ENCODE data around the gene SCLT1. TPM values are rescaled to one million over a fixed set of nuclear protein-coding genes. Genes with fewer than 3 reads are reported as not detected.

Gene SCLT1
- total RNA-seq, 1 experiment from 2014 or later: 24.1 TPM

DNA sequence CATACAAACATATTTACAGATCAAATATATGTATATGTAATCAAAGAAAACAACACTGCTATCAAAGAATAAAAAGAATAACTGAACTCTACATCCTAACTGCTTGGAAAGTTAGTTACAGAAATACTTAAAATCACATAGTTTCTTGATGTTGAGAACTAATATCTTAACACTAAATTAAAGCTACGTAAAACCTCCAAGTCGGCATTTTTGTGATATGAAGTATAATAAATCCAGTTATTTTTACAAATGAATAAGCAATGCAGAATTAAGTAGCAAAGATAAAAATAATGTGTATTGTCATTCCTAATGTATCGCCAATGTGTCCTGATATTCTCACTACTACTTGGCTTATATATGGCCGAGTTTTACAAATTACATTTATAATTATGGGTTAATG lies 215.4 kb downstream of the SCLT1 start:
- H3K27ac ChIP-seq (ENCODE audit: low read depth, low read length, poor library complexity, severe bottlenecking): no peak overlapping the region
- intact Hi-C loops (cut with micrococcal nuclease; ENCODE audit: unreplicated experiment): no loop called here
- TF ChIP-seq, protein P1, sequence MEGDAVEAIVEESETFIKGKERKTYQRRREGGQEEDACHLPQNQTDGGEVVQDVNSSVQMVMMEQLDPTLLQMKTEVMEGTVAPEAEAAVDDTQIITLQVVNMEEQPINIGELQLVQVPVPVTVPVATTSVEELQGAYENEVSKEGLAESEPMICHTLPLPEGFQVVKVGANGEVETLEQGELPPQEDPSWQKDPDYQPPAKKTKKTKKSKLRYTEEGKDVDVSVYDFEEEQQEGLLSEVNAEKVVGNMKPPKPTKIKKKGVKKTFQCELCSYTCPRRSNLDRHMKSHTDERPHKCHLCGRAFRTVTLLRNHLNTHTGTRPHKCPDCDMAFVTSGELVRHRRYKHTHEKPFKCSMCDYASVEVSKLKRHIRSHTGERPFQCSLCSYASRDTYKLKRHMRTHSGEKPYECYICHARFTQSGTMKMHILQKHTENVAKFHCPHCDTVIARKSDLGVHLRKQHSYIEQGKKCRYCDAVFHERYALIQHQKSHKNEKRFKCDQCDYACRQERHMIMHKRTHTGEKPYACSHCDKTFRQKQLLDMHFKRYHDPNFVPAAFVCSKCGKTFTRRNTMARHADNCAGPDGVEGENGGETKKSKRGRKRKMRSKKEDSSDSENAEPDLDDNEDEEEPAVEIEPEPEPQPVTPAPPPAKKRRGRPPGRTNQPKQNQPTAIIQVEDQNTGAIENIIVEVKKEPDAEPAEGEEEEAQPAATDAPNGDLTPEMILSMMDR (conservative IDR thresholded peaks at IDR 0.05; ENCODE audit: low read depth, low read length): no peak
- TF ChIP-seq EZH2 (IDR thresholded peaks at IDR 0.05; ENCODE audit: borderline replicate concordance, low read depth, low read length, poor library complexity, severe bottlenecking): no peak
- DNase-seq (ENCODE audit: low spot score): no peak
- CTCF ChIA-PET: no interaction called here
- BruUV-seq (replicated peaks): no TSS peak
- no peaks in the 10 kb centered on the region for H3K27me3 ChIP-seq (replicated peaks; ENCODE audit: insufficient read depth, low read depth, low read length, poor library complexity)
- no peaks in the 10 kb centered on the region for H3K9me3 ChIP-seq (ENCODE audit: low read depth, low read length, poor library complexity, severe bottlenecking)
- no peak overlapping the region for H3K4me3 ChIP-seq (ENCODE audit: low read depth, low read length, poor library complexity, severe bottlenecking)
- peaks cover under 1% of the 10 kb centered on the region for H3K36me3 ChIP-seq (ENCODE audit: insufficient read depth, low read length, poor library complexity, severe bottlenecking)
- POLR2A ChIA-PET (ENCODE audit: low non-redundant PET): no interaction called here
- H3K4me1 ChIP-seq (ENCODE audit: insufficient read depth, low read length, poor library complexity, severe bottlenecking): peaks cover 7% of the 10 kb centered on the region

DNA sequence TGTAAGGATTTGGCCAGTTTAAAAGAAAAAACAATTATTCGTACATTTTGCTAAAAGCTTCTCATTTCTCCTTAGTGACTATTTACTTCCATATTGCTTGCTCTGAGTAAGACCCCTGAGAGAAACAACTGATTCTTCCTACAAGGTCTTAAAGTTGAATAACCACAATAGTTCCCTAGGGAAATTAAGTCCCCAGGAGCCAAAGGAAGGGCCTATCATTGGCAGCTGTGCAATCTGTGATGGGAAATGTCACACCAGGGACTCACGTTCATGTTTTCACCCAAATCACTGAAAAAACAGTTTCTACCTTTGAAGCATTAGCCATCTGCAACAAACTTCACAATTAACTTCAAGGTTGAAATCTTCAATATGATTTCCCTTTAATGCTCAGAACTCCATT lies 217.1 kb downstream of the SCLT1 start:
- BruUV-seq (replicated peaks): no TSS peak
- TF ChIP-seq EZH2 (IDR thresholded peaks at IDR 0.05; ENCODE audit: borderline replicate concordance, low read depth, low read length, poor library complexity, severe bottlenecking): no peak
- TF ChIP-seq, protein P1 (conservative IDR thresholded peaks at IDR 0.05; ENCODE audit: low read depth, low read length): no peak
- Histone ChIP-seq H3K27ac (ENCODE audit: low read depth, low read length, poor library complexity, severe bottlenecking) (no peak overlapping the region), H3K4me1 (ENCODE audit: insufficient read depth, low read length, poor library complexity, severe bottlenecking) (peaks cover 7% of the 10 kb centered on the region), H3K4me3 (ENCODE audit: low read depth, low read length, poor library complexity, severe bottlenecking) (no peak overlapping the region), H3K9me3 (ENCODE audit: low read depth, low read length, poor library complexity, severe bottlenecking) (no peaks in the 10 kb centered on the region), H3K36me3 (ENCODE audit: insufficient read depth, low read length, poor library complexity, severe bottlenecking) (peaks cover 18% of the 10 kb centered on the region), H3K27me3 (replicated peaks; ENCODE audit: insufficient read depth, low read depth, low read length, poor library complexity) (no peaks in the 10 kb centered on the region)
- POLR2A ChIA-PET (ENCODE audit: low non-redundant PET): no interaction called here
- intact Hi-C loops (cut with micrococcal nuclease; ENCODE audit: unreplicated experiment): no loop called here
- CTCF ChIA-PET: no interaction called here
- peak; percentile 42 for DNase-seq (ENCODE audit: low spot score)

DNA sequence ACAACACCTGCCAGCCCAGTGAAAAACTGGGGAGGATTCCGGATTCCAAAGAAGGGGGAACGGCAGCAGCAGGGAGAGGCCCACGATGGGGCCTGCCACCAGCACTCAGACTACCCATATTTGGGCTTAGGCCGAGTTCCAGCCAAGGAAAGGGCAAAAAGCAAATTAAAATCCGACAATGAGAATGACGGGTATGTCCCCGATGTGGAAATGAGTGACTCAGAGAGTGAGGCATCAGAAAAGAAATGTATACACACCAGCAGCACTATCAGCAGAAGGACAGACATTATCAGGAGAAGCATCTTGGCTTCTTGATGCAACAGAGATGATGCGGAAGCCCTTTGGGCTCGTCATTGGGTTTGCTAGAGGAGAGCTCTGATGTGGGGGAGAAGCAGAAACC lies 221.4 kb downstream of the SCLT1 start:
- H3K27ac ChIP-seq (ENCODE audit: low read depth, low read length, poor library complexity, severe bottlenecking): no peak overlapping the region
- peaks cover 7% of the 10 kb centered on the region for H3K4me1 ChIP-seq (ENCODE audit: insufficient read depth, low read length, poor library complexity, severe bottlenecking)
- POLR2A ChIA-PET (ENCODE audit: low non-redundant PET): no interaction called here
- peaks cover 38% of the 10 kb centered on the region for H3K36me3 ChIP-seq (ENCODE audit: insufficient read depth, low read length, poor library complexity, severe bottlenecking)
- CTCF ChIA-PET: no interaction called here
- TF ChIP-seq EZH2 (IDR thresholded peaks at IDR 0.05; ENCODE audit: borderline replicate concordance, low read depth, low read length, poor library complexity, severe bottlenecking): no peak
- TF ChIP-seq, protein P1 (conservative IDR thresholded peaks at IDR 0.05; ENCODE audit: low read depth, low read length): no peak
- no TSS peak for BruUV-seq (replicated peaks)
- no peaks in the 10 kb centered on the region for H3K9me3 ChIP-seq (ENCODE audit: low read depth, low read length, poor library complexity, severe bottlenecking)
- H3K4me3 ChIP-seq (ENCODE audit: low read depth, low read length, poor library complexity, severe bottlenecking): no peak overlapping the region
- no peak for DNase-seq (ENCODE audit: low spot score)
- H3K27me3 ChIP-seq (replicated peaks; ENCODE audit: insufficient read depth, low read depth, low read length, poor library complexity): no peaks in the 10 kb centered on the region
- intact Hi-C loops (cut with micrococcal nuclease; ENCODE audit: unreplicated experiment): no loop called here

Measured in A673 (cell line).